Ishikawa (cell line): ENCODE results near the gene DDI2.

Experiments used
- EGR1 ChIP-seq: IDR thresholded peaks from 2 replicates; pipeline ENCODE4 v1.6.1; 2012
- EP300 ChIP-seq: IDR thresholded peaks from 2 replicates; pipeline ENCODE4 v1.6.1; 2012; ENCODE audit warnings: borderline replicate concordance
- MAX ChIP-seq: IDR thresholded peaks from 2 replicates; pipeline ENCODE4 v1.6.1; 2012
- REST ChIP-seq: IDR thresholded peaks from 2 replicates; pipeline ENCODE4 v1.6.1; 2012; ENCODE audit warnings: low read depth, mild to moderate bottlenecking
- TAF1 ChIP-seq: IDR thresholded peaks from 2 replicates; pipeline ENCODE4 v1.6.1; 2012; ENCODE audit warnings: low read depth, mild to moderate bottlenecking
- TCF12 ChIP-seq: IDR thresholded peaks from 2 replicates; pipeline ENCODE4 v1.6.1; 2012; ENCODE audit warnings: low read depth

GRCh38 chr1:15680561-15681348 is 63.5 kb downstream of the DDI2 start:
- TF ChIP-seq TAF1 (no peak), MAX (no peak), EP300 (no peak), REST (no peak), TCF12 (no peak), EGR1 (no peak)
